ENCODE results near the gene LUC7L2.

DNA sequence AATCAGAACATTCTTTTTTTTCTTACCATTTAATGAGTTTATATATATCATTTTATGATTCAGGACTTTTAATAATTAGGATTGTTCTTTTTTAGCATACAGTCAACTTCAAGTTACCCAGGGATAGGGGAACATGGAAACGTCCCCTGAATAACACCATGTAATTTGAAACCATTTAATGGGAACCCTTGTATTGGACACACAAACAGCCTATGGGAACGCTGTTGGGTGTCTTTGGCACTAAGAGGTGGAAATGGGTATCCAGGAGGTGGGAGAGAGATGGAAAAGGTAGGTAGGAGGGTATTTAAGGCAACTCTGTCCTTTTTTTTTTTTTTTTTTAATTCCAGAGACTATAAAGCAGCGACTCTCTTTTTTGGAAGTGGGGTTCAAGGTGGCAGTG, 2.6 kb downstream of the LUC7L2 start:
- TF ChIP-seq, protein P1, sequence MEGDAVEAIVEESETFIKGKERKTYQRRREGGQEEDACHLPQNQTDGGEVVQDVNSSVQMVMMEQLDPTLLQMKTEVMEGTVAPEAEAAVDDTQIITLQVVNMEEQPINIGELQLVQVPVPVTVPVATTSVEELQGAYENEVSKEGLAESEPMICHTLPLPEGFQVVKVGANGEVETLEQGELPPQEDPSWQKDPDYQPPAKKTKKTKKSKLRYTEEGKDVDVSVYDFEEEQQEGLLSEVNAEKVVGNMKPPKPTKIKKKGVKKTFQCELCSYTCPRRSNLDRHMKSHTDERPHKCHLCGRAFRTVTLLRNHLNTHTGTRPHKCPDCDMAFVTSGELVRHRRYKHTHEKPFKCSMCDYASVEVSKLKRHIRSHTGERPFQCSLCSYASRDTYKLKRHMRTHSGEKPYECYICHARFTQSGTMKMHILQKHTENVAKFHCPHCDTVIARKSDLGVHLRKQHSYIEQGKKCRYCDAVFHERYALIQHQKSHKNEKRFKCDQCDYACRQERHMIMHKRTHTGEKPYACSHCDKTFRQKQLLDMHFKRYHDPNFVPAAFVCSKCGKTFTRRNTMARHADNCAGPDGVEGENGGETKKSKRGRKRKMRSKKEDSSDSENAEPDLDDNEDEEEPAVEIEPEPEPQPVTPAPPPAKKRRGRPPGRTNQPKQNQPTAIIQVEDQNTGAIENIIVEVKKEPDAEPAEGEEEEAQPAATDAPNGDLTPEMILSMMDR (IDR thresholded peaks at IDR 0.05) = no peak
- TF ChIP-seq POLR2A (IDR thresholded peaks at IDR 0.05) = no peak

Data from esophagus squamous epithelium (tissue), 4 donors.